HG03342 (cell line): ENCODE results near the gene DVL2.

ENCODE experiments used
- ATAC-seq: cut with Tn5 transposase; IDR thresholded peaks from one replicate; pipeline ENCODE4 v1.9.1; 2021; ENCODE audit warnings: mild to moderate bottlenecking, moderate library complexity; ENCODE audit not compliant: unreplicated experiment

The DVL2 gene

GRCh38 chr17:7234083-7234951 lies at the start of gene DVL2:
Gene DVL2, minus strand, starts transcription at chr17:7234517. Its CDS starts 255 bp downstream, at chr17:7234262.
- ATAC-seq, result peak; percentile 53

DNA sequence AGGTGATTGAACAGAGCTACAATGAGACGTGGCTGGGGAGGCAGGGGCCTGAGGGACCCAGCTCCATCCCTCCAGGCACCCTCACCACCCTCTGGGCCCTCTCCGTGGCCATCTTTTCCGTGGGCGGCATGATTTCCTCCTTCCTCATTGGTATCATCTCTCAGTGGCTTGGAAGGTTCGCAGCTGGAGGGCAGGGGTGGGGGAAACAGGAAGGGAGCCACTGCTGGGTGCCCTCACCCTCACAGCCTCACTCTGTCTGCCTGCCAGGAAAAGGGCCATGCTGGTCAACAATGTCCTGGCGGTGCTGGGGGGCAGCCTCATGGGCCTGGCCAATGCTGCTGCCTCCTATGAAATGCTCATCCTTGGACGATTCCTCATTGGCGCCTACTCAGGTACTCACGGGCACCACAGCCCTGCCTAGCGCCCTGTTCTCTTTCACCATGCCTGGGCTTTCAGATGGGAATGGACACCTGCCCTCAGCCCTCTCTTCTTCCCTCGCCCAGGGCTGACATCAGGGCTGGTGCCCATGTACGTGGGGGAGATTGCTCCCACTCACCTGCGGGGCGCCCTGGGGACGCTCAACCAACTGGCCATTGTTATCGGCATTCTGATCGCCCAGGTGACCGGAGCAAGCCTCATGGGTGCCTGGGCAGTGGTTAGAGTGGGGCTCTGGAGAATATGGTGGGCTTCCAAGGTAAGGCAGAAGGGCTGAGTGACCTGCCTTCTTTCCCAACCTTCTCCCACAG lies 49.3 kb upstream of the DVL2 start:
- no peak for ATAC-seq

GRCh38 chr17:7282752-7283321 lies 48.5 kb upstream of the DVL2 start:
- no peak for ATAC-seq

- ATAC-seq, result no peak
Measured at GRCh38 chr17:7281953-7282751, 47.8 kb upstream of the DVL2 start.

GRCh38 chr17:7281074-7281952 lies 47.0 kb upstream of the DVL2 start, which contains the start of gene SLC2A4:
Gene SLC2A4, plus strand, starts transcription at chr17:7281718. Its CDS starts 217 bp downstream, at chr17:7281935.
- peak; percentile 63 for ATAC-seq

GRCh38 chr17:7280519-7281073 lies 46.3 kb upstream of the DVL2 start:
- peak; percentile 61 for ATAC-seq

- ATAC-seq, result no peak
Measured at GRCh38 chr17:7279448-7279847, 45.1 kb upstream of the DVL2 start.

DNA sequence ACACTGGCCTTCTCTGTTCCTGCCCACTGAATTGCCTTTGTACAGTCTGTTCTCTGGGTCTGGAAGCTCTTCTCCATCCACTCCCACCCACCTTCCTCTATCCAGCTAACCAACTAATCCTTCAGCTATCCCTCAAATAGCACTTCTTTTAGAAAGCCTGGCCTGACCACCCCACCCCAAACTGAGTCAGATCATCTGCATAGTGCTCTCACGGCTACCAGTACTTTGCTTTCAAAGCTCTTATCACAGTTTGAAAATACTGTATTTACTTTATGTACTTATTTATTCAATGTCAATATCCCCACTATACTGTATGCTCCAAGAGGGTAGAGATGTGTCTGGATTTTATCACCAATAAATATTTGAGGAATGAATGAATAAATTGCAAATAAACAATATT lies 32.5 kb upstream of the DVL2 start:
- ATAC-seq, result no peak

- no peak for ATAC-seq
Measured at GRCh38 chr17:7263801-7264078, 29.4 kb upstream of the DVL2 start.

DNA sequence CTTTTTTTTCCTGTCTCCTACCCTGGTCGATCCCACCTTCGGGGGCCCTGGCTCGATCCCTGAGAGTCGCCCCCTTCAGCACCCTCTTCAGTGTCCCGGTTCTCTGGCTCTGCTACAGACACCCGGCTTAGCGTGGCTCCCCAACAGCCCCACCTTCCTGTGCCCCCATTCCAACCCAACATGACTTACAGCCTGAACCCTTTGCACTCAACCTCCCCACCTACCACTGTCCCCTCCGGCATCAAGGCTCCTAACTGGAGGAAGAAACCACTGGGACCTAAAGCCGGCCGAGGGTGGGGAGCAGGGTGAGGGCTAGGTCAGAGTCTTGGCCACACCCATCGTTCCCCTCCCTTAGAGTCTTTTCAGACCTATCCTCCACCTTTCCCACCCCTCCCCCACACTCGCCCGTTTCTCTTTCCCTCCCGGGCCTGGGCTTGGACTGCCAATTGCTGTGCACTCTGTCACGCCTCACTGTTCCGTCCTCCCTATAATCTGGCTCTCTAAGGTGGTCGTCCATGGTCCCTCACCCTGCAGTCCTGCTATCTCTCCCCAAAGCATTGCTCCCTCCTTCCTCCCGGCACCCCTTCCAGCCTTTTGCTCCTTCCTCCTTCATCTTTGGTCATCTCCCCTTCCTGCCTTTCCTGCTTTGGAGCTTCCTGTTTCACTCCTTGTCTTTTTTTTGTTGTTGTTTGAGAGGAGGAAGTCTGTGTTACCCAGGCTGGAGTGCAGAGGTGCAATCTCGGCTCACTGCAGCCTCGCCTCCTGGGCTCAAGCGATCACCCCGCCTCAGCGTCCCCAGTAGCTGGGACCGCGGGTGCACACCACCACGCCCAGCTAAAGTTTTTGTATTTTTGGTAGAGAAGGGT lies 28.9 kb upstream of the DVL2 start:
- no peak for ATAC-seq

GRCh38 chr17:7262192-7262934 lies 28.0 kb upstream of the DVL2 start, which contains the start of gene CLDN7:
Gene CLDN7, minus strand, starts transcription at chr17:7262478. Its CDS starts 435 bp downstream, at chr17:7262043.
- no peak for ATAC-seq

DNA sequence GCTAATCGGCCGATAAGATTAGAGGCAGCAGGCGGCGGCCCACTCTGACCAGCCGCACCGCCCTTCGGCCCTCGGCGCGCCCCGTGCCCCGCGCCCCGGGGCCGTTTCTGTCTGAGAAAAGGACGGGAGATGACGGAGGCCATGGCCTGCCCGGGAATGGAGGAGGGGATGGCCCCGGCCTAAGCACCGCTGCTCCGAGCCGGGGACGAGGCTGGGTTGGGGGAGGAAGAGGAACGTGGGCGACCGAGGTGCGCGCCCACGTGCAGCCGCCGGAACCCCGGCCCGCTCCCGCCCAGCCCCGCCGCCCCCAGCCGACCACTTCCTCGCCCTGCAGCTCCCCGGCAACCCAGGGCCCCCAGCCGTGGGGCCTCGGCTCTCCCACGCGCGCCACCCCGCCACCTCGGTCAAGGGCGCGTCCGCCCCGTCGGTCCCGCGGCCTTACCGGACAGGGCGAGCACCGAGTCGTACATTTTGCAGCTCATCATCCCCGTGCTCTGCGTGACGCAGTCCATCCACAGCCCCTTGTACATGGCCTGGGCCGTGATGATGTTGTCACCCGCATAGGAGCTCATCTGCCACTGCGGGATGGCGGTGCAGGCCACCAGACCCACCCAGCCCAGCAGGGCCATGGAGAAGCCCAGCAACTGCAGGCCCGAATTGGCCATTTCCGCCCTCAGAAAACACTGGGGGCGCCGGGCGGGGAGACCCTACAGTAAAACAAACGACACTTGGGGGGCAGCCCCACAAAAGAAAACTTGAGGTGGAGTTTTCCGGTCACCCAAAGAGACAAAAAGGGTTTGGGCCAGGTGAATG lies 27.3 kb upstream of the DVL2 start:
- no peak for ATAC-seq

- ATAC-seq, result no peak
Measured at GRCh38 chr17:7260651-7261378, 26.5 kb upstream of the DVL2 start.

GRCh38 chr17:7260151-7260550 lies 25.8 kb upstream of the DVL2 start:
- ATAC-seq, result no peak

DNA sequence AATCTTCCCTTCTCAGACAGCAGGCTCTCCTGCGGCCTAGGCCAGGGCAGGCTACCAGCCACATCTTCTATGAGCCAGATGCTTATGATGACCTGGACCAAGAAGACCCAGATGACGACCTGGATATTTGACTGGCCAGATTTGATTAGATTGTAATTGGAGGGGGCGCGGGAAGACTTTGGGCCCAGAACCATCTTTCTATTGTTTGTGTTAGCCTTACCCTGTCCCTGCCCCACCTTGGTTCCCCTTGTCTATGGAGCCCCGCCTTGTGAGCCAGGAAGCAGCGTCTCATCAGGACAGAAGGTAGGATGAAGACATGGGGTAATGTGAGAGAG lies 25.2 kb upstream of the DVL2 start:
- ATAC-seq, result no peak

GRCh38 chr17:7258731-7259554 lies 24.6 kb upstream of the DVL2 start:
- ATAC-seq, result no peak
